Stimulated activated CD4-positive, alpha-beta T cell treated with anti-CD3 and anti-CD28 coated beads, Interleukin-1b, Interleukin-23, amount 100 ng/mL, for 24 hours (primary cell): ENCODE measurements around the gene SLC25A12.
"Not testable (repeated sequence)": the region's sequence is repeated elsewhere in the genome, so short reads cannot be mapped to it uniquely, and the experiment has no call there.

ENCODE experiments used
- DNase-seq, 4 experiments: peaks; one replicate each; pipeline ENCODE4 v3.0.0-alpha.2; 2020; ENCODE audit warnings: low read depth in 4 of 4, low spot score in 1 of 4

SLC25A12 gene

DNA sequence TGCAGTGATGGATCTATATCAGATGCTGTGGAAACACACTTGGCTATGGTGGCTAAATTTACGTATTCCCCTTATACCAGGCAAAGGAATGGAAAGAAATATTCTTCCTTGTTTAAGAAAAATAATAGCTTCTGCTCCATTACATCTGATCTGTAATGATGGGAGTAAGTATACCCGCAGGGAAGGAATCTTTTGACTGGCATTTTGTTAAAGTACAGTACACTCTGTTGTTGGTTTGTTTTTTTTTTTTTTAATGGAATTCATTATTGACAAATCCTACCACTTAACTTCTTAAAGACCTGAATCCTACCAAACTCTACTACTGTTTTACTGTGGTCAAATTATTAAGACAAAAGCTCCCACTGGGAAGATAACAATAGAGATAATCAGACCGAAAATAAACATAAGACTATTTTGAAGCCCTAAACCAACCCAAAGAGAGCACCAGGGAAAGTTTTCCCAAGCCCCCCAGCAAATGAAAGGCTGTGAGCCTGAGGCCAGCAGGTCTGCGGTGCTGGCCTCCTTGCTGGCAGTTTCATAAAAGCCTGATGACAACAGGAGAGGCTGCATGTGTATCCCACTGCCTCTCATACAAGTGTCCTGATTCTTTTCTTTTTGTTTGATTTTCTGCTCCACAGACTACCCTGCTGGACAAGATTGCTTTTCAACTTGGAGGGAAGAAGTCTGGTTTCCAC lies 101.0 kb downstream of the SLC25A12 start:
- no peak for DNase-seq

- DNase-seq: no peak
Measured at GRCh38 chr2:171792157-171792556, 101.9 kb downstream of the SLC25A12 start.

DNA sequence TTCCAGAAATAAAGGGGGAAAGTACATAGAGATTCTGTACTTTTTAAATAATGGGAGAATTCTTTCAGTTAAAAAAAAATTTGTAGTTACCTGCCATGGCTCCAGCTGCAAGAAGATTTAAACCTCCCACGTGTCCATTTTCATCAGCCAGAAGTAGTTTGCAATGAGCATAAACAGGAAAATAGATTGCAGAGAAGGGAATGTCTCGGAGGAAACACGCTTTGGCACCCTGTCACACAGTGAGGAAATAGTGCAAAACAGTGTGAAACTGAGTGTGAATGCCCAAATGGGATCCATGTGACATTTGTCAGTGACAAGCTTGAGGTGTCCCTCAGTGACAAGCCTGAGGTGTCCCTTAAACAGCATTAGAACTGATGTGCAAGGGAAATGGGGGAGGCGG lies 102.7 kb downstream of the SLC25A12 start:
- no peak for DNase-seq

DNA sequence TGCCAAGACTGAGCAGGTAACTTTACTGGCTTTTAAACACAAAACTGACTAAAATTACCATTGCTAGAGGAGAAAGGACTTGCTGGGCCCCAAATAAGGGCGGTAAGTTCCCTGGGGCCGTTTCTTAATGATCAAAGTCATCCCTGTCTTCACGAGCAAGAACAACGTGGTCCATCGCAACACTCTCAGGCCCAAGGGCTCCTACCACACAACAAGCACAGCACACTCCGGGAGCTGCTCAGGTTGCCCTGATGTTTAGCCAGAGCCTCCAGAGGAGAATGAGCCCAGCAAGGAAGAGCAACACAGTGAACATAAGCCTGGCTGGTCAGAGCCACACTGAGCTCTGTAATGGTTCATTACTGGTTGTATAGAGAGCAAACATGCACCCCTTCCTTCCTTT lies 104.1 kb downstream of the SLC25A12 start:
- DNase-seq: no peak

- DNase-seq: no peak
Measured at GRCh38 chr2:171788316-171788993, 105.6 kb downstream of the SLC25A12 start.

DNA sequence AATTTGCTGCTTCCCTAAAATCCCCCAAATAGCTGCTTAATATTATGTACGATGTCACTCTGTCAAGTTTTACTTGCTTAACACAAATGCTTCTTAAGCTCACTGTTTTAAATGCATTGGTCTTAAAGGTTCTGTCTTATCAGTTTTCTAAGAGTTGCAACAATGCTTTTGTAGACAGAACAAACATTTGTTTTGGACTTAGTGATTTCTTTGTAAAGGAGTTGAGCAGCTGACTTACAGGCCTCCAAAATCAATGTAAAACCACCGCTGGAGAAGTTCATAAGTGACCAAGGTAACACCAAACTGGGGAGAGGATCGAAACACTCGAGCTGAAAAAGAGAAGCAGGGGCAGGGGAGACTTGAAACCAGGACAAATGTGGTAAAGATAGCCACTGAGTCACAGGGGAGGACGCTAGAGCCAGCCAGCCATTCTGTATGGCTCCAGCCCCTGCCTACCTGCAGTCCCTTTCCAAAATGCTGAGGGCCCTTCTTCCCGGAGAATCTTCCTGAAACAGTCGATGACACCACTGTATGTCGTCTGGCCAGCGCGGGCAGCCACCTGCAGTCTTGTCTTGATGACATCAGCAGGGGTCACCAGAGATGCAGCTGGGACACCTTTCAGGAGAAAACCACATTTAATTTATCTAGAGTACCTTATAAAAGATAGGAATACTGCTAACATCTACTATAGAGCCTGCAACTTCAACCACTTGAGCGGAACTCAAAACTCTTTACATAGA lies 106.5 kb downstream of the SLC25A12 start:
- DNase-seq: no peak

DNA sequence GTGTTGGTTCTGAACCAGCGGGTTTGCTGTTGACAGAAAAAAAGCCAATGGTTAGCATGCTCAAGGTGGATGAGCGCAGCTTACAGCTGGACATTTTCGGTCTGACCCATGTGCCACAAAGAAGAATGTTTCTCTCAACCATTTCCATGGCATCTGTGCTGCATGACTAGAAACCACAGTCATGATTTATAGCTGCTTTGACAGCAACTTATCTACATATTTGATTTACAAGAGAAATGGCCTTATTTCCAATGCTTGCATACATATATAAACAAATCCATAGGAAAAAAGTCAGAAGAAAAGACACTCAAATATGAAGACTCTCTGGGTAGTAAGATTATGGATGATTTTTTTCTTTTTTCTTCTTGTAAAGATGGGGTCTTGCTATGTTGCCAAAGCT lies 108.6 kb downstream of the SLC25A12 start:
- no peak for DNase-seq

GRCh38 chr2:171778515-171778914 lies 115.5 kb downstream of the SLC25A12 start:
- DNase-seq: no peak

DNA sequence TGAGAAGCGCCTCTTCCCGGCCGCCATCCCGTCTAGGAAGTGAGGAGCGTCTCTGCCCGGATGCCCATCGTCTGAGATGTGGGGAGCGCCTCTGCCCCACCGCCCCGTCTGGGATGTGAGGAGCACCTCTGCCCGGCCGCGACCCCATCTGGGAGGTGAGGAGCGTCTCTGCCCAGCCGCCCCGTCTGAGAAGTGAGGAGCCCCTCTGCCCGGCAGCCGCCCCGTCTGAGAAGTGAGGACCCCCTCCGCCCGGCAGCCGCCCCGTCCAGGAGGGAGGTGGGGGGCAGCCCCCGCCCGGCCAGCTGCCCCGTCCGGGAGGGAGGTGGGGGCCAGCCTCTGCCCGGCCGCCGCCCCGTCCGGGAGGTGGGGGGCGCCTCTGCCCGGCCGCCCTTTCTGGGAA lies 119.5 kb downstream of the SLC25A12 start:
- not testable (repeated sequence) for DNase-seq

DNA sequence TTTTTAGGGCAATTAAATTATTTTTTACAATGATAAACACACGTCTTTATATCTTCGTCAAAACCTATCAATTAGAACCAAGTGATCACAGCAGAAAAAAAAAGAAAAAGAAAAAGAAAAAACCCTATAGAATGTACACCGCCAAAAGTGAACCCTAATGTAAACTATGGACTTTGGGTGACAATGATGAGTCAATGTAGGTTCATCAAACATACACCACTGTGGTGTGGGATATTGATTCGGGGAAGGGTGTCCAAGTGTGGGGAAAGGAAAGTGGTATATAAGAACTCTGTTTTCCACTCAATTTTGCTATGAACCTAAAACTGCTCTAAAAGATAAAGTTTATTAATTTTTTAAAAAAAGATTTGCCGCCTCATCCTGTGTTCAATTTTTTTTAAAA lies 121.7 kb downstream of the SLC25A12 start:
- no peak for DNase-seq

DNA sequence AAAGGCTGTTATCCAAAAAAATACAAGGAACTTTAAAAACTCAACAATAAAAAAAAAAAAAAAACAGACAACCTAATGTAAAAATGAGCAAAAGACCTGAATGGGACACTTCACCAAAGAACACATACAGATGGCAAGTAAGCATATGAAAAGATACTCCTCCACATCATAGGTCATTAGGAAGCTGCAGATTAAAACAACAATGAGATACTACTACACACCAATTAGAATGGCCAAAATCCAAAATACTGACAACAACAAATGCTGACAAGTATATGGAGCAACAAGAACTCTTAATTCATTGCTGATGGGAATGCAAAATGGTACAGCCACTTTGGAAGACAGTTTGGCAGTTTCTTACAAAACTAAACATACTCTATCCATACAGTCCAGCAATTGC lies 122.6 kb downstream of the SLC25A12 start:
- no peak for DNase-seq

- DNase-seq: no peak
Measured at GRCh38 chr2:171763602-171764001, 130.4 kb downstream of the SLC25A12 start.

DNA sequence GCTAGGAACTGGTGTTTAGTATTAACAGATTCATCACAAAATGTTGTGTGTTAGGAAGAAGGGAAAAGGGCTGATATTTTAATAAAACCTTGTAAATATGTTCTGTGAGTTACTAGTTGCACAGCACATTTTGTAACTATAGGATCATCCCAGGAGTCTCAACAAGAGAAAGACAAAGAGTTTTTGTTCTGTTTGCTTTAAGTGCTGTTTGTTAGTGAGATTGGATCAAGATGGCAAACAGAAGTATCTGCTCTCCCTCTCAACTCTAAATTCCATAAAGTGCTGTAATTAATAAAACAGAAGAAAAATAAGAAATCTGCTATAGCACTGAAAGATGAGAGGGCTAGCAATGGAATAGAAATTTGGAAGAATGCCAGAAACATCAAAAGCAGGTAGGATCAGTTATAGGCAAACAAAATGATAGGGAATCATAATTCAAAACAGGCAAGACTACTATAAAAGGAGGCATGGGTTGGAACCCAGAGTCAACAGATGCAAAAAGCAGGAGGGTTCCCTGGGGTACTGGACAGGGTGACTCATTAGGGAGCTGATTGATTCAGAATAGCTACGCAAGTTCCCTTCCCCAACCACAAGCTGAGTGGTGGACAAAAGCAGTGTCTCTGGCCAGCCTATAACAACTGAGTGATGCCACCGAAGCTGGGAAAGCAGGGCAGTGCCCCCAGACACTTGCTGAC lies 131.0 kb downstream of the SLC25A12 start:
- no peak for DNase-seq

- DNase-seq: not testable (repeated sequence)
Measured at GRCh38 chr2:171761176-171761575, 132.9 kb downstream of the SLC25A12 start.

- DNase-seq: not testable (repeated sequence)
Measured at GRCh38 chr2:171758762-171759161, 135.3 kb downstream of the SLC25A12 start.

DNA sequence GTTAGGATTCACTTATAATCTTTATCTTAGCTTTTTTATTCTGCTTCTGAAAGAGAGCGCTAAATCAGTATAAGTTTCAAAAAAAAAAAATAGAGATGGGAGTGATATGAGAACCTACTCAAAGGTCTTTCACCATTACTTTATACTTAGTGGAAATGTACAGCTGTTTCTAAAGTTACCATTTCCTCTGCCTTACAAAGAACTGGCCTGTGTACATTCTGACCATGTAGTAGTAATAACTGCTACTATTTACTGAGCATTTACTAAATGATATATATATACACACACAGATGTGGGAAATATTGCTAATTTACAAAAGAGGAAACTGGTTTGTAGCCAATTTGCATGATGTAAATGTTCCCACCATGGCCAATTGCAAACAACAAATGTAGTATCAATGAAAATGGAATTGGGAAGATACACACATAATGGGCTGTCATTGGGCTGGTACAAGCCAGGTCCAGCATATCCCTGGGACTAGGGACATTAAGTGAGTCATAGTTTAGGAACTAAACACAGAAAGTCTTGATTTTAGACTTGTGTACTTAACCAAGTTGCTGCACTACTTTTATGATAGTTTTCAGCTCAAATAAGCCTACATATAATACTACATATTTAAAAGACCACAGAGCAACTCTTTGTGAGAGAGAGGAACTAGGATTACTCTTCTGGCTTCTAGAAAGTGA lies 139.6 kb downstream of the SLC25A12 start:
- DNase-seq: no peak

DNA sequence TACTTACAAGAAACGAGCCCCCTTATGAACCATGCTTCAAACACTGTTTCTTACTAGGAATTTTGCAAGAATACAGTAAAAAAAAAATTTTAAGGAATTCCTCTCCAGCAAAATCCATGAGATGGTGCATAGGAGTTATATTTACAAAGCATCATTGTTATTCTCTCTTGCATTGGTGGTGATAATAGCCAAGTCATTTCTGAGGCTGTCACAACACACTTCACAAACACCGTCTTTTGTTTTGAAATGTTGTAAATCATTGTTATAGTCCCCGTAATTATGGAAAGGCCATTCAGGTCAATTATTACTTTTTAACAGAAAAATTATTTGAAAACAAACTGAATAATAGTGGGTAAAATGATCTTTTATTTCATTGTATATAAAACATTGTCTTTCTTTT lies 146.7 kb downstream of the SLC25A12 start:
- DNase-seq: no peak

DNA sequence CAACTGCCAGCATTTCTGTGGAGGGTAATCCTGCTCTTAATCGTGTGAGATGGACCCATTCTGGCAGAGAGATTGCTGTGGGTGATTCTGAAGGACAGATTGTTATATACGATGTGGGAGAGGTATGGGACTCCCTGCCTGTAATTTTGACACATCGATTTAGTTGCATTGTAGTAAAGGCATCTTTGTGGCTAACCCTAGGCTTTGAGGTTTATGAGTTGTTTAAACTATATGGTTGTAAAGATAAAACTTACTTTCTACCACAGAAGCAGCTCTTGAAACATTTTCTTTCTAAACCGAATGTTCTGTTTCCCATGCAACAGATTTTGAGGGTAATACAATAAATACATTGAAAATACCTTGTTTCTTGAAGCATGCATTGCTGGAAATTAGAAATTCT lies 148.2 kb downstream of the SLC25A12 start:
- no peak for DNase-seq

- DNase-seq: no peak
Measured at GRCh38 chr2:171745141-171745540, 148.9 kb downstream of the SLC25A12 start.

DNA sequence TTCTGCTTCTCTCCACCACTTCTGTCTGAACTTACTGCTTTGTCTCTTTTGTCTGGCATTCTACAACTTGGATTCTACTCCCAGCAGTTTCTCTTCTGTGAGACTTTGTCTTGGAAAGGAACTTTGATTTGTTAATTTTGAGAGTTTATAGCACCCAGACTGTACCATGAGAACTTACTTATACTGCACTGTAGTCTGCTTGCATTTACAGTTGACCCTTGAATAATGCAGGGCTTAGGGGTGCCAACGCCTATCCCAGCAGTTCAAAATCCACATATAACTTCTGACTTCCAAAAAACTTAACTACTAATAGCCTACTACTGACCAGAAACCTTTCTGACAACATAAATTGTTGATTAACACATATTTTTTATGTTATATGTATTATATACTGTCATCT lies 151.3 kb downstream of the SLC25A12 start:
- no peak for DNase-seq

GRCh38 chr2:171741189-171741588 lies 152.9 kb downstream of the SLC25A12 start:
- no peak for DNase-seq
